Smooth muscle cell (in vitro differentiated cells): Measurements from ENCODE around the gene METTL9. TPM values are rescaled to one million over a fixed set of nuclear protein-coding genes. Genes with fewer than 3 reads are reported as not detected.
"Not testable (repeated sequence)": the region's sequence is repeated elsewhere in the genome, so short reads cannot be mapped to it uniquely, and the experiment has no call there.

Experiments
- DNase-seq: peaks from one replicate; lab custom pipeline; 2025; ENCODE audit not compliant: unreplicated experiment; lab: John Stamatoyannopoulos, UW
- H2AFZ ChIP-seq: fragments of 200-600 bp; sonication (generic); 2 replicates; pipeline ENCODE4 v1.6.0; 2016; ENCODE audit warnings: antibody characterized with exemption, low read depth, mild to moderate bottlenecking
- H3F3A ChIP-seq: fragments of 200-600 bp; sonication (generic); 2 replicates; pipeline ENCODE4 v1.6.0; 2017; ENCODE audit warnings: antibody characterized with exemption, low read depth
- H3K27ac ChIP-seq: fragments of 200-600 bp; sonication (generic); 2 replicates; pipeline ENCODE4 v1.5.1; 2016; ENCODE audit warnings: low read depth, mild to moderate bottlenecking
- H3K27me3 ChIP-seq: fragments of 200-600 bp; sonication (generic); 2 replicates; pipeline ENCODE4 v1.6.1; 2016; ENCODE audit warnings: low read depth, mild to moderate bottlenecking
- H3K36me3 ChIP-seq: fragments of 200-600 bp; sonication (generic); 2 replicates; pipeline ENCODE4 v1.5.1; 2016; ENCODE audit warnings: low read depth
- H3K4me1 ChIP-seq: fragments of 200-600 bp; sonication (generic); 2 replicates; pipeline ENCODE4 v1.5.1; 2016; ENCODE audit warnings: low read depth
- H3K4me2 ChIP-seq: fragments of 200-600 bp; sonication (generic); 2 replicates; pipeline ENCODE4 v1.6.0; 2016; ENCODE audit warnings: mild to moderate bottlenecking
- H3K4me3 ChIP-seq: fragments of 200-600 bp; sonication (generic); 2 replicates; pipeline ENCODE4 v1.5.1; 2016; ENCODE audit warnings: mild to moderate bottlenecking
- H3K79me2 ChIP-seq: fragments of 200-600 bp; sonication (generic); 2 replicates; pipeline ENCODE4 v1.6.0; 2016; ENCODE audit warnings: low read depth, mild to moderate bottlenecking
- H3K9ac ChIP-seq: fragments of 200-600 bp; sonication (generic); 2 replicates; pipeline ENCODE4 v1.6.0; 2016; ENCODE audit warnings: low read depth
- H3K9me3 ChIP-seq: fragments of 200-600 bp; sonication (generic); replicated peaks from 2 replicates; pipeline ENCODE4 v1.5.1; 2016; ENCODE audit warnings: low read depth
- H4K20me1 ChIP-seq: fragments of 200-600 bp; sonication (generic); 2 replicates; pipeline ENCODE4 v1.6.0; 2016; ENCODE audit warnings: low read depth
- WGBS: methylation state at CpG from one replicate; pipeline ENCODE4 v1.1.7; 2016; ENCODE audit warnings: low lambda C conversion rate; 5-methylcytosine and 5-hydroxymethylcytosine counted together
- polyA plus RNA-seq: library from polyadenylated mRNA; unstranded; fragments of >200 nt; fragmentation: Nextera tagmentation; extraction: Ambion mirVana; gene quantifications from 2 replicates; pipeline ENCODE4 v1.2.1, GENCODE V29; 2016
- total RNA-seq: library from RNA; depleted of rRNA; stranded (reverse); fragments of >200 nt; gene quantifications from 2 replicates; pipeline ENCODE4 v1.2.3, GENCODE V29; 2014
- TF ChIP-seq, protein P1 (sequence below): fragments of 200-600 bp; sonication (generic); IDR thresholded peaks from 2 replicates; pipeline ENCODE4 v1.5.1; 2017; ENCODE audit warnings: borderline replicate concordance, mild to moderate bottlenecking, antibody characterized with exemption; ENCODE audit not compliant: insufficient read depth, poor library complexity, severe bottlenecking

The METTL9 gene
- total and polyA plus RNA-seq, 2 experiments from 2014 or later: 97.5 to 157 TPM

DNA sequence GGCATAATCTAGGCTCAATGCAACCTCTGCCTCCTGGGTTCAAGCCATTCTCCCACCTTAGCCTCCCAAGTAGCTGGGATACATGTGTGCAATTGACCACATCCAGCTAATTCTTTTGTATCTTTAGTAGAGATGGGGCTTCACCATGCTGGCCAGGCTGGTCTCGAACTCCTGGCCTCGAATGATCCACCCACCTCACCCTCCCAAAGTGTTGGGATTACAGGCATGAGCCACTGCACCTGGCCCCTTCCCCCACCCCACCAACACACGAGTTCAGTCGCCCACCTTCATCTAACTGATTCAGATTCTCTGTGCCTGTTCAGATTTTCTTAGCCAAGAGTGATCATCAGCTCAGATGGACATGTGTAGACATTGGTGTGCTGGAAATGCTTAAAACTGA, 25.0 kb upstream of the METTL9 start:
- TF ChIP-seq, protein P1, sequence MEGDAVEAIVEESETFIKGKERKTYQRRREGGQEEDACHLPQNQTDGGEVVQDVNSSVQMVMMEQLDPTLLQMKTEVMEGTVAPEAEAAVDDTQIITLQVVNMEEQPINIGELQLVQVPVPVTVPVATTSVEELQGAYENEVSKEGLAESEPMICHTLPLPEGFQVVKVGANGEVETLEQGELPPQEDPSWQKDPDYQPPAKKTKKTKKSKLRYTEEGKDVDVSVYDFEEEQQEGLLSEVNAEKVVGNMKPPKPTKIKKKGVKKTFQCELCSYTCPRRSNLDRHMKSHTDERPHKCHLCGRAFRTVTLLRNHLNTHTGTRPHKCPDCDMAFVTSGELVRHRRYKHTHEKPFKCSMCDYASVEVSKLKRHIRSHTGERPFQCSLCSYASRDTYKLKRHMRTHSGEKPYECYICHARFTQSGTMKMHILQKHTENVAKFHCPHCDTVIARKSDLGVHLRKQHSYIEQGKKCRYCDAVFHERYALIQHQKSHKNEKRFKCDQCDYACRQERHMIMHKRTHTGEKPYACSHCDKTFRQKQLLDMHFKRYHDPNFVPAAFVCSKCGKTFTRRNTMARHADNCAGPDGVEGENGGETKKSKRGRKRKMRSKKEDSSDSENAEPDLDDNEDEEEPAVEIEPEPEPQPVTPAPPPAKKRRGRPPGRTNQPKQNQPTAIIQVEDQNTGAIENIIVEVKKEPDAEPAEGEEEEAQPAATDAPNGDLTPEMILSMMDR: no peak
- no peak overlapping the region for H3K4me3 ChIP-seq
- H3K9me3 ChIP-seq: no peaks in the 10 kb centered on the region
- H3K27ac ChIP-seq: no peak overlapping the region
- 85% methylated on average over 4 of the region's 4 CpGs for WGBS
- no peaks in the 10 kb centered on the region for H4K20me1 ChIP-seq
- H3K27me3 ChIP-seq: peaks cover 14% of the 10 kb centered on the region
- H3K4me2 ChIP-seq: no peak overlapping the region
- no peaks in the 10 kb centered on the region for H3K79me2 ChIP-seq
- H3K4me1 ChIP-seq: no peaks in the 10 kb centered on the region
- no peaks in the 10 kb centered on the region for H3F3A ChIP-seq
- no peaks in the 10 kb centered on the region for H3K36me3 ChIP-seq
- no peak overlapping the region for H3K9ac ChIP-seq
- no peak overlapping the region for H2AFZ ChIP-seq
- DNase-seq: no peak

DNA sequence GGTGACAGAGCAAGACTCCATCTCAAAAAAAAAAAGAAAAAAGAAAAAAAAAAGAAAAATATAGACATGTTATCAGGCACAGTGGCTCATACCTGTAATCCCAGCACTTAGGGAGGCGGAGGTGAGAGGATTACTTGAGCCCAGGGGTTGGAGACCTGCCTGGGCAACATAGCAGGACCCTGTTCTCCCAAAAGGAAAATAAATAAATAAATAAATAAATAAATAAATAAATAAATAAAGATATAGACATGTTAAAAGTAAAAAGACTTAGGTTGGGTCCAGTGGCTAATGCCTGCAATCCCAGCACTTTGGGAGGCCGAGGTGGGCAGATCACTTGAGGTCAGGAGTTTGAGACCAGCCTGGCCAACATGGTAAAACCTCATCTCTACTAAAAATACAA, 23.1 kb upstream of the METTL9 start:
- H4K20me1 ChIP-seq, H3K36me3 ChIP-seq, H2AFZ ChIP-seq, H3K9me3 ChIP-seq, H3K79me2 ChIP-seq, H3K4me3 ChIP-seq, H3K4me2 ChIP-seq, H3K4me1 ChIP-seq, H3F3A ChIP-seq, H3K9ac ChIP-seq, H3K27ac ChIP-seq, DNase-seq: not testable (repeated sequence)
- WGBS: 90% methylated on average over 2 of the region's 2 CpGs
- peaks cover 15% of the 10 kb centered on the region for H3K27me3 ChIP-seq

DNA sequence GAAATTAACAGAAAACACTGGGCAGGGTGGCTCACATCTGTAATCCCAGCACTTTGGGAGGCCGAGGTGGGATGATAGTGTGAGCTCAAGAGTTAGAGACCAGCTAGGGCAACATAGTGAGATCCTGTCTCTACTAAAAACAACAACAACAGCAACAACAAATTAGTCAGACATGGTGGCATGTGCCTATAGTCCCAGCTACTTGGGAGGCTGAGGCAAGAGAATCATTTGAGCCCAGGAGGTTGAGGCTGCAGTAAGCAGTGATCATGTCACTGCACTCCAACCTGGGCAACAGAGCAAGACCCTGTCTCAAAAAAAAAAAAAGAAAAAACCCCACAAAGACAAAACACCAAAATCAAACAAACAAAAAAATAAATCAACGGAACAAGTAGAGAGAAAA, 21.9 kb upstream of the METTL9 start:
- peaks cover 15% of the 10 kb centered on the region for H3K27me3 ChIP-seq
- H2AFZ ChIP-seq, H3K4me1 ChIP-seq, H3K9me3 ChIP-seq, H3K4me3 ChIP-seq, DNase-seq, H3F3A ChIP-seq, H4K20me1 ChIP-seq, H3K27ac ChIP-seq, H3K79me2 ChIP-seq, H3K36me3 ChIP-seq, H3K4me2 ChIP-seq, H3K9ac ChIP-seq: not testable (repeated sequence)
- WGBS: 86% methylated on average over 2 of the region's 2 CpGs

DNA sequence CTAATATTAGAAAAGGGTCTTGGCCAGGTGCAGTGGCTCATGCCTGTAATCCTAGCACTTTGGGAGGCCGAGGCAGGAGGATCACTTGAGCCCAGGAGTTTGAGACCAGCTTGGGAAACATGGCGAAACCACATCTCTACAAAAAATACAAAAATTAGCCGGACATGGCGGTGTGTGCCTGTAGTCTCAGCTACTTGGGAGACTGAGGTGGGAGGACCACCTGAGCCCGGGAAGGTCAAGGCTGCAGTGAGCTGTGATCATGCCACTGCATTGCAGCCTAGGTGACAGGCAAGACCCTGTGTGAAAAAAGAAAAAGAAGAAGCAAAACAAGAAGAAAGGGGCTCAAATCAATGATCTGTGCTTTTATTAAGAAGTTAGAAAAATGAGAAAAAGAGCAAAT, 21.1 kb upstream of the METTL9 start:
- DNase-seq, H3K4me3 ChIP-seq: not testable (repeated sequence)
- WGBS: 94% methylated on average over 5 of the region's 5 CpGs

DNA sequence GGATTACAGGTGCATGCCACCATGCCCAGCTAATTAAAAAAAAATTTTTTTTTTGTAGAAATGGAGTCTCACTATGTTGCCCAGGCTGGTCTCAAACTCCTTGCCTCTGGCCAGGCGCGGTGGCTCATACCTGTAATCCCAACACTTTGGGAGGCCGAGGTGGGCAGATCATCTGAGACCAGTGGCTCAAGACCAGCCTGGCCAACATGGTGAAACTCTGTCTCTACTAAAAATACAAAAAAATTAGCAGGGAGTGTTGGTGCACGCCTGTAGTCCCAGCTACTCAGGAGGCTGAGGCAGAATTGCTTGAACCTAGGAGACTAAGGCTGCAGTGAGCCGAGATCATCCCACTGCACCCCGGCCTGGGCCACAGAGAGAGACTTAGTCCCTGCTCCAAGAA, 19.2 kb upstream of the METTL9 start:
- H3F3A ChIP-seq, H3K4me2 ChIP-seq, H3K4me3 ChIP-seq, H3K9me3 ChIP-seq, DNase-seq, H3K27ac ChIP-seq, H2AFZ ChIP-seq, H4K20me1 ChIP-seq, H3K79me2 ChIP-seq, H3K4me1 ChIP-seq, H3K36me3 ChIP-seq, H3K9ac ChIP-seq: not testable (repeated sequence)
- peaks cover 15% of the 10 kb centered on the region for H3K27me3 ChIP-seq
- 89% methylated on average over 6 of the region's 6 CpGs for WGBS

More for the DNA sequence above, 21.1 kb upstream of the METTL9 start:
- not testable (repeated sequence) for H3K4me2 ChIP-seq, H2AFZ ChIP-seq, H3K36me3 ChIP-seq, H3K9me3 ChIP-seq, H4K20me1 ChIP-seq, H3F3A ChIP-seq, H3K9ac ChIP-seq, H3K79me2 ChIP-seq, H3K27ac ChIP-seq, H3K4me1 ChIP-seq
- peaks cover 15% of the 10 kb centered on the region for H3K27me3 ChIP-seq

DNA sequence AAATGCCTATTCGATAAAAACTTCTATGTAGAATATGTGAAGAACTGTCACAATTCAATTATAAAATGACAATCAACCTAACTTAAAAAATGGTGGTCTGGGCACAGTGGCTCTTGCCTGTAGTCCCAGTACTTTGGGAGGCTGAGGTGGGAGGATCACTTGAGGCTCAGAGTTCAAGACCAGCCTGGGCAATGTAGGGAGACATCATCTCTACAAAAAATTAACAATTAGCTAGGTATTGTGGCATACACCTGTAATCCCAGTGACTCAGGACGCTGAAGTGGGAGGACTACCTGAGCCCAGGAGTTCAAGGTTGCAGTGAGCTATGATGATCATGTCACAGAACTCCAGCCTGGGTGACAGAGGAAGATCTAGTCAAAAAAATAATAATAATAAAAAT, 18.6 kb upstream of the METTL9 start:
- H3F3A ChIP-seq: no peaks in the 10 kb centered on the region
- H3K9ac ChIP-seq: no peak overlapping the region
- H3K4me3 ChIP-seq: no peak overlapping the region
- TF ChIP-seq, protein P1: no peak
- no peaks in the 10 kb centered on the region for H3K4me1 ChIP-seq
- no peaks in the 10 kb centered on the region for H3K79me2 ChIP-seq
- no peaks in the 10 kb centered on the region for H3K9me3 ChIP-seq
- H3K4me2 ChIP-seq: no peak overlapping the region
- H3K27ac ChIP-seq: no peak overlapping the region
- no peaks in the 10 kb centered on the region for H3K36me3 ChIP-seq
- H4K20me1 ChIP-seq: no peaks in the 10 kb centered on the region
- H3K27me3 ChIP-seq: peaks cover 15% of the 10 kb centered on the region
- H2AFZ ChIP-seq: no peak overlapping the region
- WGBS: 84% methylated on average over 2 of the region's 2 CpGs
- DNase-seq: no peak
